Upper lobe of left lung (tissue), 6 donors: ENCODE results near the gene KIAA0232. TPM values are rescaled to one million over a fixed set of nuclear protein-coding genes. Genes with fewer than 3 reads are reported as not detected.

ENCODE experiments used
- ATAC-seq, 2 donors: fragments of 200-7000 bp; cut with Tn5 transposase; one replicate each; pipeline ENCODE4 v1.9.1; 2022; ENCODE audit warnings: mild to moderate bottlenecking in 2 of 2, moderate library complexity in 2 of 2; ENCODE audit not compliant: low FRiP score in 2 of 2
- DNase-seq, 2 donors: peaks; one replicate each; pipeline ENCODE4 v3.0.0-alpha.2; 2019 to 2020
- H3K27ac ChIP-seq, 4 donors: fragments of 200-600 bp; sonication (generic); one replicate each; pipeline ENCODE4 v1.5.1; 2016 to 2019
- H3K27me3 ChIP-seq, 4 donors: fragments of 200-600 bp; sonication (generic); one replicate each; pipeline ENCODE4 v1.5.1; 2017 to 2019
- H3K36me3 ChIP-seq, 4 donors: fragments of 200-600 bp; sonication (generic); one replicate each; pipeline ENCODE4 v1.5.1; 2016 to 2019
- H3K4me1 ChIP-seq, 4 donors: fragments of 200-600 bp; sonication (generic); one replicate each; pipeline ENCODE4 v1.5.1; 2018 to 2019
- H3K4me3 ChIP-seq, 4 donors: fragments of 200-600 bp; sonication (generic); one replicate each; pipeline ENCODE4 v1.5.1; 2017 to 2019; ENCODE audit warnings: mild to moderate bottlenecking in 2 of 4, moderate library complexity in 1 of 4
- H3K9me3 ChIP-seq, 4 donors: fragments of 200-600 bp; sonication (generic); one replicate each; pipeline ENCODE4 v1.5.1; 2018 to 2019
- CTCF ChIP-seq, 6 experiments: fragments of 450-650 bp in 4 of 6; fragments of 200-600 bp in 2 of 6; sonication (generic) in 2 of 6; IDR thresholded peaks; one replicate each; pipeline ENCODE4 v1.5.1; 2016 to 2019; ENCODE audit warnings: antibody characterized with exemption in 6 of 6
- EP300 ChIP-seq, 4 donors: sonication (generic); formaldehyde crosslinking; IDR thresholded peaks; one replicate each; pipeline ENCODE4 v1.5.1; 2017; ENCODE audit warnings: antibody characterized with exemption in 4 of 4, control low read depth in 2 of 4
- POLR2A ChIP-seq, 4 donors: fragments of 450-650 bp; IDR thresholded peaks; one replicate each; pipeline ENCODE4 v1.5.1; 2016 to 2017; ENCODE audit warnings: antibody characterized with exemption in 4 of 4, mild to moderate bottlenecking in 2 of 4
- POLR2AphosphoS5 ChIP-seq, 2 donors: sonication (generic); formaldehyde crosslinking; IDR thresholded peaks; one replicate each; pipeline ENCODE4 v1.5.1; 2017; ENCODE audit warnings: antibody characterized with exemption in 2 of 2
- WGBS, 2 donors: methylation state at CpG; one replicate each; pipeline ENCODE4 v1.1.5; 2017 to 2018; 5-methylcytosine and 5-hydroxymethylcytosine counted together
- total RNA-seq, 6 donors: library from RNA; depleted of rRNA in 4 of 6; stranded (reverse); fragments of >200 nt in 4 of 6; gene quantifications; one replicate each; pipeline versions ENCODE4 v1.1.0 to v1.2.1, GENCODE V29; 2016 to 2021
- donor health status: DM: no; HTN: no; CAD: no; lungs with moderate emphysema.
- donor health status: DM: no; HTN: yes; CAD: no; lungs with severe emphysema.

Gene KIAA0232
- total RNA-seq, 6 donors from 2014 or later, result 22.6 to 45.0 (median 24.4) TPM

GRCh38 chr4:6781561-6781960, 966 bp upstream of the KIAA0232 start:
- TF ChIP-seq EP300 (IDR thresholded peaks at IDR 0.05) (no peak), POLR2A (IDR thresholded peaks at IDR 0.05) (no peak), CTCF (IDR thresholded peaks at IDR 0.05) (no peak), POLR2AphosphoS5 (IDR thresholded peaks at IDR 0.05) (no peak)

GRCh38 chr4:6782846-6783110, 251 bp downstream of the KIAA0232 start:
- WGBS, 2 donors, result no CpG with 5 or more reads among the region's 34 CpGs
- no peaks in the 10 kb centered on the region for H3K27me3 ChIP-seq
- DNase-seq (no peak), ATAC-seq (peak; percentile 27 to 49)
- peaks cover 0 to 3% (median 0%) of the 10 kb centered on the region in 4 donors for H3K36me3 ChIP-seq
- peak overlapping the region; percentile 98 to 100 (median 100) for H3K27ac ChIP-seq
- H3K9me3 ChIP-seq, result no peaks in the 10 kb centered on the region
- peak overlapping the region; percentile 96 to 99 (median 98) for H3K4me3 ChIP-seq
- H3K4me1 ChIP-seq, result peaks cover 8 to 29% (median 19%) of the 10 kb centered on the region in 4 donors
- TF ChIP-seq POLR2A (IDR thresholded peaks at IDR 0.05) (no peak), POLR2AphosphoS5 (IDR thresholded peaks at IDR 0.05) (no peak), CTCF (IDR thresholded peaks at IDR 0.05) (no peak), EP300 (IDR thresholded peaks at IDR 0.05) (no peak)

More at GRCh38 chr4:6781561-6781960, 966 bp upstream of the KIAA0232 start:
- peaks cover 13 to 26% (median 19%) of the 10 kb centered on the region in 4 donors for H3K4me1 ChIP-seq
- WGBS, 2 donors, result 81 to 82% methylated on average over 6 of the region's 6 CpGs
- H3K27me3 ChIP-seq, result no peaks in the 10 kb centered on the region
- ATAC-seq (no peak), DNase-seq (no peak)
- H3K4me3 ChIP-seq, result peak overlapping the region in 3 of 4 donors; percentile 96 to 99 (median 96)
- H3K9me3 ChIP-seq, result no peaks in the 10 kb centered on the region
- peaks cover 0 to under 1% (median 0%) of the 10 kb centered on the region in 4 donors for H3K36me3 ChIP-seq
- H3K27ac ChIP-seq, result peak overlapping the region in 1 of 4 donors; percentile 98

- ATAC-seq (peak; percentile 91 to 94), DNase-seq (peak; percentile 92 to 99)
- H3K27ac ChIP-seq, result peak overlapping the region; percentile 98 to 100 (median 100)
- peaks cover 12 to 34% (median 25%) of the 10 kb centered on the region in 4 donors for H3K4me1 ChIP-seq
- H3K27me3 ChIP-seq, result no peaks in the 10 kb centered on the region
- peaks cover 0 to 3% (median 0%) of the 10 kb centered on the region in 4 donors for H3K36me3 ChIP-seq
- TF ChIP-seq CTCF (IDR thresholded peaks at IDR 0.05) (no peak), POLR2A (IDR thresholded peaks at IDR 0.05) (peak in 3 of 4 donors; percentile 51 to 85 (median 78)), EP300 (IDR thresholded peaks at IDR 0.05) (no peak), POLR2AphosphoS5 (IDR thresholded peaks at IDR 0.05) (peak; percentile 43 to 85)
- no peaks in the 10 kb centered on the region for H3K9me3 ChIP-seq
- WGBS, 2 donors, result 4 to 6% methylated on average over 14 to 30 of the region's 91 CpGs
- H3K4me3 ChIP-seq, result peak overlapping the region; percentile 96 to 99 (median 98)
Measured at GRCh38 chr4:6783111-6783981, 819 bp downstream of the KIAA0232 start.

GRCh38 chr4:6785572-6785925, 3.0 kb downstream of the KIAA0232 start:
- no peaks in the 10 kb centered on the region for H3K27me3 ChIP-seq
- H3K36me3 ChIP-seq, result peaks cover 0 to 3% (median 0%) of the 10 kb centered on the region in 4 donors
- peaks cover 15 to 44% (median 30%) of the 10 kb centered on the region in 4 donors for H3K4me1 ChIP-seq
- 86 to 100% methylated on average over 1 of the region's 1 CpG for WGBS, 2 donors
- TF ChIP-seq CTCF (IDR thresholded peaks at IDR 0.05) (no peak), EP300 (IDR thresholded peaks at IDR 0.05) (no peak), POLR2A (IDR thresholded peaks at IDR 0.05) (no peak), POLR2AphosphoS5 (IDR thresholded peaks at IDR 0.05) (no peak)
- DNase-seq, result no peak
- ATAC-seq, result no peak
- H3K9me3 ChIP-seq, result no peaks in the 10 kb centered on the region
- no peak overlapping the region for H3K4me3 ChIP-seq
- no peak overlapping the region for H3K27ac ChIP-seq
